ENCODE measurements around the gene SLC25A34.

The SLC25A34 gene

GRCh38 chr1:15701784-15702183 is 34.3 kb upstream of the SLC25A34 start:
- TF ChIP-seq SPI1 (IDR thresholded peaks at IDR 0.05; ENCODE audit: borderline replicate concordance, low read depth) (no peak), GABPA (IDR thresholded peaks at IDR 0.05; ENCODE audit: low read depth) (no peak), POLR2AphosphoS5 (IDR thresholded peaks at IDR 0.05; ENCODE audit: low read depth) (no peak)
- TF ChIP-seq, protein P1, sequence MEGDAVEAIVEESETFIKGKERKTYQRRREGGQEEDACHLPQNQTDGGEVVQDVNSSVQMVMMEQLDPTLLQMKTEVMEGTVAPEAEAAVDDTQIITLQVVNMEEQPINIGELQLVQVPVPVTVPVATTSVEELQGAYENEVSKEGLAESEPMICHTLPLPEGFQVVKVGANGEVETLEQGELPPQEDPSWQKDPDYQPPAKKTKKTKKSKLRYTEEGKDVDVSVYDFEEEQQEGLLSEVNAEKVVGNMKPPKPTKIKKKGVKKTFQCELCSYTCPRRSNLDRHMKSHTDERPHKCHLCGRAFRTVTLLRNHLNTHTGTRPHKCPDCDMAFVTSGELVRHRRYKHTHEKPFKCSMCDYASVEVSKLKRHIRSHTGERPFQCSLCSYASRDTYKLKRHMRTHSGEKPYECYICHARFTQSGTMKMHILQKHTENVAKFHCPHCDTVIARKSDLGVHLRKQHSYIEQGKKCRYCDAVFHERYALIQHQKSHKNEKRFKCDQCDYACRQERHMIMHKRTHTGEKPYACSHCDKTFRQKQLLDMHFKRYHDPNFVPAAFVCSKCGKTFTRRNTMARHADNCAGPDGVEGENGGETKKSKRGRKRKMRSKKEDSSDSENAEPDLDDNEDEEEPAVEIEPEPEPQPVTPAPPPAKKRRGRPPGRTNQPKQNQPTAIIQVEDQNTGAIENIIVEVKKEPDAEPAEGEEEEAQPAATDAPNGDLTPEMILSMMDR (IDR thresholded peaks at IDR 0.05; ENCODE audit: insufficient read depth, low read length) = no peak
- TF ChIP-seq, protein P2, sequence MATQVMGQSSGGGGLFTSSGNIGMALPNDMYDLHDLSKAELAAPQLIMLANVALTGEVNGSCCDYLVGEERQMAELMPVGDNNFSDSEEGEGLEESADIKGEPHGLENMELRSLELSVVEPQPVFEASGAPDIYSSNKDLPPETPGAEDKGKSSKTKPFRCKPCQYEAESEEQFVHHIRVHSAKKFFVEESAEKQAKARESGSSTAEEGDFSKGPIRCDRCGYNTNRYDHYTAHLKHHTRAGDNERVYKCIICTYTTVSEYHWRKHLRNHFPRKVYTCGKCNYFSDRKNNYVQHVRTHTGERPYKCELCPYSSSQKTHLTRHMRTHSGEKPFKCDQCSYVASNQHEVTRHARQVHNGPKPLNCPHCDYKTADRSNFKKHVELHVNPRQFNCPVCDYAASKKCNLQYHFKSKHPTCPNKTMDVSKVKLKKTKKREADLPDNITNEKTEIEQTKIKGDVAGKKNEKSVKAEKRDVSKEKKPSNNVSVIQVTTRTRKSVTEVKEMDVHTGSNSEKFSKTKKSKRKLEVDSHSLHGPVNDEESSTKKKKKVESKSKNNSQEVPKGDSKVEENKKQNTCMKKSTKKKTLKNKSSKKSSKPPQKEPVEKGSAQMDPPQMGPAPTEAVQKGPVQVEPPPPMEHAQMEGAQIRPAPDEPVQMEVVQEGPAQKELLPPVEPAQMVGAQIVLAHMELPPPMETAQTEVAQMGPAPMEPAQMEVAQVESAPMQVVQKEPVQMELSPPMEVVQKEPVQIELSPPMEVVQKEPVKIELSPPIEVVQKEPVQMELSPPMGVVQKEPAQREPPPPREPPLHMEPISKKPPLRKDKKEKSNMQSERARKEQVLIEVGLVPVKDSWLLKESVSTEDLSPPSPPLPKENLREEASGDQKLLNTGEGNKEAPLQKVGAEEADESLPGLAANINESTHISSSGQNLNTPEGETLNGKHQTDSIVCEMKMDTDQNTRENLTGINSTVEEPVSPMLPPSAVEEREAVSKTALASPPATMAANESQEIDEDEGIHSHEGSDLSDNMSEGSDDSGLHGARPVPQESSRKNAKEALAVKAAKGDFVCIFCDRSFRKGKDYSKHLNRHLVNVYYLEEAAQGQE (IDR thresholded peaks at IDR 0.05; ENCODE audit: insufficient replicate concordance, low read depth) = no peak
- Histone ChIP-seq H3K4me3 (replicated peaks; ENCODE audit: insufficient read depth, low read length) (no peak overlapping the region), H3K27ac (replicated peaks) (no peak overlapping the region), H3K27me3 (ENCODE audit: insufficient read depth, poor library complexity, severe bottlenecking) (no peaks in the 10 kb centered on the region)
- no peak for DNase-seq (ENCODE audit: low read depth in 1 of 2, low spot score in 1 of 2)

DNA sequence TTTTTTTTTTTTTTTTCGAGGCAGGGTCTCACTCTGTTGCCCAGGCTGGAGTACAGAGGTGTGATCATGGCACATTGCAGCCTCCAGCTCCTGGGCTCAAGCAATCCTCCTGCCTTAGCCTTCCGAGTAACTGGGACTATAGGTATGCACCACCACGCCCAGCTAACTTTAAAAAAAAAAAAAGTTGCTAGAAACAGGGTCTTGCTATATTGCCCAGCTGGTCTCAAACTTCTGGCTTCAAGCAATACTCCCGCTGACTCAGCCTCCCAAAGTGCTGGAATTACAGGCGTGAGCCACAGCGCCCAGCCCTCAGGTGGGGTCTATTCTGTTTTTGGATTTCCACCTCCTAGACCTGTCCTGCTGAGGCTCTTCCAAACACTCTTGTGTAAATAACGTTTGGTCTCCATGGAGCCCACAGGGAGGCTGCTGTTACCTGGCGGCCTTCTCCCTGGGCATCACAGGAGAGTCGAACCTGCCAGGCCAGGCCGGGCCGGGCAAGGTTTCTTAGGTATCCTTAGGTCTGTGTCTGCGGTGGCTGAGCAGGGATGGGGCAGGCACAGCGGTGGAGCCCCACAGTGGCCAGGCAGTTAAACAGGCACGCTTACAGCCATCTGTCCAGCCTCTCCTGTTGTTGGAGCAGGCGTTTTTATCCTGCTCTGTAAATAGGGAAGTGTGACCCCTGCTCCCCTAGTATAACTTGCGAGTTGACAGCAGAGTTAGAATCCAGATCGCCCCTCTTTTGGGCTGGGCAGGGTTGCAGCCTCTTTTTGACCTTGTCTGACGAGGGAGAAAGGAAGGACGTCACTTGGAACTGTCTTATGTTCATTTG is 33.1 kb upstream of the SLC25A34 start:
- H3K27ac ChIP-seq (replicated peaks) = no peak overlapping the region
- TF ChIP-seq POLR2AphosphoS5 (IDR thresholded peaks at IDR 0.05; ENCODE audit: low read depth) = no peak
- TF ChIP-seq, protein P1 (IDR thresholded peaks at IDR 0.05; ENCODE audit: insufficient read depth, low read length) = no peak
- no peak for TF ChIP-seq GABPA (IDR thresholded peaks at IDR 0.05; ENCODE audit: low read depth)
- TF ChIP-seq, protein P2 (IDR thresholded peaks at IDR 0.05; ENCODE audit: insufficient replicate concordance, low read depth) = no peak
- no peak for DNase-seq (ENCODE audit: low read depth in 1 of 2, low spot score in 1 of 2)
- no peak overlapping the region for H3K4me3 ChIP-seq (replicated peaks; ENCODE audit: insufficient read depth, low read length)
- H3K27me3 ChIP-seq (ENCODE audit: insufficient read depth, poor library complexity, severe bottlenecking) = no peaks in the 10 kb centered on the region

DNA sequence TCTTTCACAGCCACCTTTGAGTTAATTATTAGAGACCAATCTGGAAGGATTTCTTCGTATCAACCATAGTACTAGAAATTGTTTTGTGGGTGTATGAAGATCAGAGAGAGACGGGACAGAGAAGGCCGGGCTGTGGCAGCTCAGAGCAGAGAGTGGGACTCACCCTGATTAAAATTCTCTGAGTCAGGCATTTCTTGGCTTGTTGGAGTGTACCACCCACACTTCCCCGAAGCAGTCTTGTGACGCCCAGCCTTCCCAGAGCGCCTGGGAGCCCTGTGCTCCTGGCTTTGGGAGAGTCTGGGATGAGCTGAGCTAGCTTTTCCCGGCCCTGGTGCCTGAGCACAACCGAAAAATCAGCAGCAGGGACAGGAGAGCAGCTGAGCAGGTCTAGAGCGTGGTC is 32.5 kb upstream of the SLC25A34 start:
- H3K27ac ChIP-seq (replicated peaks) = no peak overlapping the region

More for the DNA sequence above, 32.5 kb upstream of the SLC25A34 start:
- no peak for DNase-seq (ENCODE audit: low read depth in 1 of 2, low spot score in 1 of 2)
- no peaks in the 10 kb centered on the region for H3K27me3 ChIP-seq (ENCODE audit: insufficient read depth, poor library complexity, severe bottlenecking)
- TF ChIP-seq, protein P2 (IDR thresholded peaks at IDR 0.05; ENCODE audit: insufficient replicate concordance, low read depth) = no peak
- TF ChIP-seq, protein P1 (IDR thresholded peaks at IDR 0.05; ENCODE audit: insufficient read depth, low read length) = no peak
- TF ChIP-seq GABPA (IDR thresholded peaks at IDR 0.05; ENCODE audit: low read depth) (no peak), SPI1 (IDR thresholded peaks at IDR 0.05; ENCODE audit: borderline replicate concordance, low read depth) (no peak), POLR2AphosphoS5 (IDR thresholded peaks at IDR 0.05; ENCODE audit: low read depth) (no peak)
- H3K4me3 ChIP-seq (replicated peaks; ENCODE audit: insufficient read depth, low read length) = no peak overlapping the region

All from HL-60 (cell line).